CD4-positive, alpha-beta T cell (primary cell): ENCODE data around the gene C1orf198. TPM values are rescaled to one million over a fixed set of nuclear protein-coding genes. Genes with fewer than 3 reads are reported as not detected.

Experiments used
- ATAC-seq: fragments of 200-7000 bp; cut with Tn5 transposase; one replicate; pipeline ENCODE4 v1.10.0; 2022; ENCODE audit warnings: mild to moderate bottlenecking; ENCODE audit not compliant: poor library complexity
- CTCF ChIA-PET: fragments of 350-600 bp; sonication (Branson Sonifier 250); formaldehyde crosslinking; loops from one replicate; lab custom pipeline; 2021; ENCODE audit warnings: antibody characterized with exemption, inconsistent platforms; lab: Charles Lee
- POLR2A ChIA-PET: fragments of 350-600 bp; sonication (Branson Sonifier 250); formaldehyde crosslinking; loops from one replicate; lab custom pipeline; 2021; ENCODE audit warnings: antibody characterized with exemption, inconsistent platforms; lab: Charles Lee
- DNase-seq, 14 experiments: peaks; one replicate each; pipeline ENCODE4 v3.0.0-alpha.2; 2013 to 2020; ENCODE audit warnings: mixed read lengths in 2 of 14
- H3K27ac ChIP-seq, 2 donors: one replicate each; pipeline versions ENCODE4 v1.5.1 to v1.7.0; 2013; ENCODE audit warnings: low read length in 2 of 2, low read depth in 1 of 2, mild to moderate bottlenecking in 1 of 2
- H3K27me3 ChIP-seq, 2 experiments: 1 replicate in 1 of 2; 2 replicates in 1 of 2; pipeline versions ENCODE4 v1.6.1 to v1.7.0; 2013; ENCODE audit warnings: low read length in 2 of 2, control low read depth in 1 of 2, mild to moderate bottlenecking in 1 of 2, moderate library complexity in 1 of 2; ENCODE audit not compliant: insufficient read depth in 2 of 2, control insufficient read depth in 1 of 2
- H3K36me3 ChIP-seq: one replicate; pipeline ENCODE4 v1.6.1; 2013; ENCODE audit warnings: low read length, control low read depth; ENCODE audit not compliant: insufficient read depth
- H3K4me1 ChIP-seq: one replicate; pipeline ENCODE4 v1.6.1; 2013; ENCODE audit warnings: low read length, control low read depth; ENCODE audit not compliant: insufficient read depth
- H3K4me3 ChIP-seq: one replicate; pipeline ENCODE4 v1.5.1; 2013; ENCODE audit warnings: mild to moderate bottlenecking, low read length, moderate library complexity
- H3K9me3 ChIP-seq, 2 experiments: 1 replicate in 1 of 2; 2 replicates in 1 of 2; pipeline versions ENCODE4 v1.6.1 to v1.7.0; 2013; ENCODE audit warnings: low read length in 2 of 2, mild to moderate bottlenecking in 2 of 2, control low read depth in 1 of 2, moderate library complexity in 1 of 2; ENCODE audit not compliant: control insufficient read depth in 1 of 2, insufficient read depth in 1 of 2
- H3K27ac Mint-ChIP-seq: one replicate; pipeline ENCODE4 v1.8.0; 2020; ENCODE audit warnings: mixed read lengths
- H3K27me3 Mint-ChIP-seq: one replicate; pipeline ENCODE4 v1.8.0; 2021; ENCODE audit warnings: mixed read lengths
- H3K36me3 Mint-ChIP-seq: one replicate; pipeline ENCODE4 v1.8.0; 2021; ENCODE audit warnings: low read depth, mixed read lengths
- H3K4me1 Mint-ChIP-seq: one replicate; pipeline ENCODE4 v1.8.0; 2021; ENCODE audit warnings: low read depth, mixed read lengths
- H3K4me3 Mint-ChIP-seq: one replicate; pipeline ENCODE4 v1.8.0; 2020; ENCODE audit warnings: mild to moderate bottlenecking, mixed read lengths
- H3K9me3 Mint-ChIP-seq: one replicate; pipeline ENCODE4 v1.8.0; 2020; ENCODE audit warnings: mixed read lengths
- CTCF ChIP-seq: fragments of 200-600 bp; IDR thresholded peaks from one replicate; pipeline ENCODE4 v1.8.0; 2022; ENCODE audit warnings: antibody characterized with exemption, mild to moderate bottlenecking
- intact Hi-C, 2 experiments: fragments of 100-400 bp; cut with DNase I in 1 of 2; cut with micrococcal nuclease in 1 of 2; formaldehyde crosslinking; loops; one replicate each; pipeline versions ENCODE4 v1.15.1 to v1.9.0; 2023 to 2025; cut with DNase I, micrococcal nuclease
- total RNA-seq, 174 experiments: library from RNA in 2 of 174; stranded (reverse) in 2 of 174; gene quantifications; one replicate each; pipeline ENCODE4 v1.2.3 and lab custom pipeline; 2021 to 2026

The C1orf198 gene
- total RNA-seq, 2 experiments from 2014 or later, result 2.2 TPM

GRCh38 chr1:230806552-230806951 lies 61.8 kb downstream of the C1orf198 start:
- H3K27ac Mint-ChIP-seq, result no peak overlapping the region
- TF ChIP-seq CTCF, result no peak
- H3K27me3 Mint-ChIP-seq, result peaks cover 12% of the 10 kb centered on the region
- ChIA-PET CTCF (no interaction called here), POLR2A (no interaction called here)
- H3K36me3 ChIP-seq, result no peaks in the 10 kb centered on the region
- no peaks in the 10 kb centered on the region for H3K4me1 ChIP-seq
- H3K27ac ChIP-seq, result no peak overlapping the region
- peaks cover 3% of the 10 kb centered on the region for H3K9me3 Mint-ChIP-seq
- intact Hi-C loops, result loop anchor here in 1 of 2 experiments (10.0 kb wide), 1 partner anchor 298 kb away; no protein-coding TSS in a partner anchor
- no peaks in the 10 kb centered on the region for H3K27me3 ChIP-seq
- ATAC-seq (no peak), DNase-seq (no peak)
- no peaks in the 10 kb centered on the region for H3K36me3 Mint-ChIP-seq
- no peaks in the 10 kb centered on the region for H3K4me1 Mint-ChIP-seq
- no peak overlapping the region for H3K4me3 Mint-ChIP-seq
- no peaks in the 10 kb centered on the region for H3K9me3 ChIP-seq
- no peak overlapping the region for H3K4me3 ChIP-seq

- H3K9me3 Mint-ChIP-seq, result peaks cover 2% of the 10 kb centered on the region
- H3K27ac Mint-ChIP-seq, result no peak overlapping the region
- no peaks in the 10 kb centered on the region for H3K4me1 ChIP-seq
- POLR2A ChIA-PET, result no interaction called here
- no peak overlapping the region for H3K4me3 ChIP-seq
- intact Hi-C loops, result loop anchor here in 1 of 2 experiments (10.0 kb wide), 1 partner anchor 300 kb away; no protein-coding TSS in a partner anchor
- peaks cover 17% of the 10 kb centered on the region for H3K27me3 Mint-ChIP-seq
- H3K9me3 ChIP-seq, result no peaks in the 10 kb centered on the region
- no peaks in the 10 kb centered on the region for H3K36me3 Mint-ChIP-seq
- H3K27me3 ChIP-seq, result peaks cover 0 to 5% of the 10 kb centered on the region in 2 experiments
- no peaks in the 10 kb centered on the region for H3K36me3 ChIP-seq
- no peak overlapping the region for H3K27ac ChIP-seq
- DNase-seq (no peak), ATAC-seq (no peak)
- CTCF ChIA-PET, result no interaction called here
- no peak for TF ChIP-seq CTCF
- no peaks in the 10 kb centered on the region for H3K4me1 Mint-ChIP-seq
- H3K4me3 Mint-ChIP-seq, result no peak overlapping the region
Measured at GRCh38 chr1:230804396-230804795, 63.9 kb downstream of the C1orf198 start.

GRCh38 chr1:230800891-230801840 lies 67.2 kb downstream of the C1orf198 start:
- H3K4me3 ChIP-seq, result no peak overlapping the region
- no peak for TF ChIP-seq CTCF
- intact Hi-C loops, result loop anchor here in 1 of 2 experiments (10.0 kb wide), 1 partner anchor 304 kb away; no protein-coding TSS in a partner anchor
- no peaks in the 10 kb centered on the region for H3K4me1 ChIP-seq
- CTCF ChIA-PET, result no interaction called here
- Mint-ChIP-seq H3K4me1 (no peaks in the 10 kb centered on the region), H3K9me3 (no peaks in the 10 kb centered on the region), H3K27ac (no peak overlapping the region), H3K27me3 (peaks cover 37% of the 10 kb centered on the region), H3K4me3 (no peak overlapping the region), H3K36me3 (no peaks in the 10 kb centered on the region)
- POLR2A ChIA-PET, result no interaction called here
- H3K36me3 ChIP-seq, result no peaks in the 10 kb centered on the region
- ATAC-seq, result no peak
- peaks cover 0 to 5% of the 10 kb centered on the region in 2 experiments for H3K27me3 ChIP-seq
- H3K27ac ChIP-seq, result no peak overlapping the region
- DNase-seq, result no peak
- H3K9me3 ChIP-seq, result no peaks in the 10 kb centered on the region
